HepG2 (cell line): ENCODE data around the gene CERS1. TPM values are rescaled to one million over a fixed set of nuclear protein-coding genes. Genes with fewer than 3 reads are reported as not detected.

Source experiments
- ATAC-seq: fragments of 200-7000 bp; cut with Tn5 transposase; 3 replicates; pipeline ENCODE4 v1.9.1; 2020; ENCODE audit warnings: mild to moderate bottlenecking, moderate library complexity
- BruUV-seq: library from RNA; stranded (reverse); fragments of 400-500 nt; replicated peaks from 2 replicates; lab custom pipeline; 2021; lab: Mats Ljungman, UMichigan
- CTCF ChIA-PET: fragments of 300-600 bp; formaldehyde crosslinking; extraction: SDS; loops from one replicate; lab custom pipeline; 2021; ENCODE audit warnings: low total read pairs, inconsistent platforms, low intra/inter-chr PET ratio; lab: Yijun Ruan, JAX
- POLR2A ChIA-PET: fragments of 350-600 bp; sonication (Branson Sonifier 250); formaldehyde crosslinking; loops from one replicate; lab custom pipeline; 2020; ENCODE audit warnings: antibody characterized with exemption, inconsistent platforms; lab: Yijun Ruan, JAX
- DNase-seq: peaks from one replicate; pipeline ENCODE4 v3.0.0-alpha.2; 2015; ENCODE audit warnings: low spot score
- FAIRE-seq: peaks from 3 replicates; lab custom pipeline; 2011; peaks lifted over from hg19 to GRCh38; lab: Jason Lieb, UNC
- H2AFZ ChIP-seq: one replicate; pipeline ENCODE4 v1.6.1; 2011; ENCODE audit warnings: low read length, inconsistent platforms
- H3K27ac ChIP-seq: fragments of 300-600 bp; 3 replicates; pipeline ENCODE4 v1.8.0; 2011; ENCODE audit warnings: mixed run types, mild to moderate bottlenecking, mixed read lengths, low read length, inconsistent platforms; ENCODE audit not compliant: insufficient read depth; ENCODE audit errors: extremely low read length
- H3K27me3 ChIP-seq, 2 experiments: fragments of 200-600 bp in 1 of 2; 2 replicates in 1 of 2; 3 replicates in 1 of 2; pipeline versions ENCODE4 v1.6.0 to v1.8.0; 2011; ENCODE audit warnings: low read length in 2 of 2, mild to moderate bottlenecking in 2 of 2, moderate library complexity in 2 of 2, inconsistent platforms in 1 of 2; ENCODE audit not compliant: insufficient read depth in 2 of 2, control insufficient read depth in 1 of 2
- H3K36me3 ChIP-seq, 2 experiments: fragments of 200-600 bp in 1 of 2; replicated peaks in 1 of 2; 2 replicates in 1 of 2; 3 replicates in 1 of 2; pipeline versions ENCODE4 v1.5.1 to v1.8.0; 2011; ENCODE audit warnings: low read length in 2 of 2, inconsistent platforms in 1 of 2; ENCODE audit not compliant: insufficient read depth in 2 of 2, control insufficient read depth in 1 of 2
- H3K4me1 ChIP-seq: 2 replicates; pipeline ENCODE4 v1.5.1; 2012; ENCODE audit warnings: low read length, inconsistent platforms; ENCODE audit not compliant: insufficient read depth
- H3K4me2 ChIP-seq: 2 replicates; pipeline ENCODE4 v1.6.0; 2011; ENCODE audit warnings: low read depth, low read length, inconsistent platforms
- H3K4me3 ChIP-seq, 3 experiments: fragments of 200-600 bp in 1 of 3; sonication (generic), shearing (Covaris generic) in 1 of 3; replicated peaks in 1 of 3; 2 replicates each; pipeline ENCODE4 v1.5.1; 2011 to 2016; ENCODE audit warnings: low read length in 3 of 3, inconsistent platforms in 2 of 3, low read depth in 2 of 3, mild to moderate bottlenecking in 2 of 3, control low read depth in 1 of 3, mixed read lengths in 1 of 3; ENCODE audit not compliant: insufficient read depth in 1 of 3
- H3K79me2 ChIP-seq: one replicate; pipeline ENCODE4 v1.6.1; 2011; ENCODE audit warnings: low read length, inconsistent platforms; ENCODE audit not compliant: insufficient read depth
- H3K9ac ChIP-seq: 2 replicates; pipeline ENCODE4 v1.6.0; 2011; ENCODE audit warnings: mild to moderate bottlenecking, low read depth, low read length, inconsistent platforms; ENCODE audit not compliant: insufficient read depth
- H3K9me3 ChIP-seq: 2 replicates; pipeline ENCODE4 v1.5.1; 2012; ENCODE audit warnings: mild to moderate bottlenecking, low read length
- H4K20me1 ChIP-seq: 2 replicates; pipeline ENCODE4 v1.6.0; 2011; ENCODE audit warnings: inconsistent platforms, mild to moderate bottlenecking, low read length, moderate library complexity; ENCODE audit not compliant: insufficient read depth
- MTA3 ChIP-seq: sonication (generic); formaldehyde crosslinking; IDR thresholded peaks from 2 replicates; pipeline ENCODE4 v1.4.0; 2020; ENCODE audit warnings: missing genetic modification reagents
- ZNF121 ChIP-seq: sonication (generic); formaldehyde crosslinking; IDR thresholded peaks from 2 replicates; pipeline ENCODE4 v1.5.0; 2020; ENCODE audit warnings: mild to moderate bottlenecking, missing genetic modification reagents
- WGBS: methylation state at CpG from one replicate; pipeline ENCODE4 v1.1.6; 2017; ENCODE audit warnings: low lambda C conversion rate; 5-methylcytosine and 5-hydroxymethylcytosine counted together
- in situ Hi-C: cut with HindIII; loops from 2 replicates; pipeline ENCODE4 v1.10.0; 2017; ENCODE audit warnings: low pct_unique_long_range_greater_than_20kb; ENCODE audit not compliant: extremely low pct_ligation_motif_present
- intact Hi-C: fragments of 100-400 bp; cut with micrococcal nuclease; formaldehyde crosslinking; loops from one replicate; pipeline ENCODE4 v1.10.0; 2022; ENCODE audit not compliant: unreplicated experiment
- polyA plus RNA-seq, 8 experiments: library from polyadenylated mRNA; depleted of rRNA in 3 of 8; stranded (reverse) in 7 of 8; unstranded in 1 of 8; fragments of >200 nt; fragmentation: Illumina TruSeq in 4 of 8; extraction: Trizol in 4 of 8; gene quantifications; 2 replicates each; pipeline versions ENCODE4 v1.2.1 to v1.2.3, GENCODE V29; 2011 to 2016; ENCODE audit warnings: low read depth in 4 of 8, missing spikeins in 1 of 8, mixed read lengths in 1 of 8; ENCODE audit not compliant: insufficient read depth in 1 of 8
- total RNA-seq, 5 experiments: library from RNA; depleted of rRNA; stranded (reverse); fragments of >200 nt; fragmentation: Illumina TruSeq; extraction: Trizol; gene quantifications; 2 replicates each; pipeline ENCODE4 v1.2.3, GENCODE V29; 2016; ENCODE audit warnings: low read depth in 1 of 5
- TF ChIP-seq, protein P1 (sequence below): sonication (generic); formaldehyde crosslinking; IDR thresholded peaks from 2 replicates; pipeline ENCODE4 v1.4.0; 2020; ENCODE audit warnings: missing genetic modification reagents

The CERS1 gene
- total and polyA plus RNA-seq, 2 of the 13 experiments (the other 11 are each of a cell fraction or from before 2014, with no cell fraction given), result 4.6 to 9.8 TPM

DNA sequence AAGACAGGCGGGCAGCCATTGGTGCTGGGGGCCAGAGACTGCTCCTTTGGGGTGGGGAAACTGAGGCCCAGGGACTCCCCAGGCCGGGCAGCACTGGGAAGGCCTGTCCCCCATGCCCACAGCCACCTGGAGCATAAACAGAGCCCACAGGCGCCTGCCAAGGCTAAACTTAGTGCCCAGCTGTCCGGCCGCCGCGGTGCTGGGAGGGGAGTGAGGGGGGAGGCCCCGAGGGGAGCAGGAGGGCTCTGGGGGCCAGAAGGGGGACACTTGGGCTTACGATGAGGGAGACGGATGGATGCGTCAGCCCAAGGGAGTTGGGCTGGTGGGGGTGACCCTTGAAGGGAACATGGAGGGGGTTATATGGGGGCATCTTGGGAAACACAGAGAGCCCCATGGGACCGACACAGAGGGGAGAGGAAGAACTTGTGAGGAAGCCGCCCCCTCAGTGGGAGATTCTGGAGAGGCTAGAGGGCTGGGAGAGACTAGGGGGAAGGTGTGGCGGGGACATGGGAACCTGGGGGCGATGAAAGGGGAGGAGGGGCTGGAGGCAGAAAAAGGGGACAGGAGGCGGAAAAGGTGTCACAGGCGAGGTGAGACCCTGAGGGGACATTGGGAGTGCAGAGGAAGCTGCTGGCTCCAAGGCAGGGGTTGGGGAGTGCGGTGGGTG lies 2.2 kb downstream of the CERS1 start (continued):
- TF ChIP-seq, protein P1, sequence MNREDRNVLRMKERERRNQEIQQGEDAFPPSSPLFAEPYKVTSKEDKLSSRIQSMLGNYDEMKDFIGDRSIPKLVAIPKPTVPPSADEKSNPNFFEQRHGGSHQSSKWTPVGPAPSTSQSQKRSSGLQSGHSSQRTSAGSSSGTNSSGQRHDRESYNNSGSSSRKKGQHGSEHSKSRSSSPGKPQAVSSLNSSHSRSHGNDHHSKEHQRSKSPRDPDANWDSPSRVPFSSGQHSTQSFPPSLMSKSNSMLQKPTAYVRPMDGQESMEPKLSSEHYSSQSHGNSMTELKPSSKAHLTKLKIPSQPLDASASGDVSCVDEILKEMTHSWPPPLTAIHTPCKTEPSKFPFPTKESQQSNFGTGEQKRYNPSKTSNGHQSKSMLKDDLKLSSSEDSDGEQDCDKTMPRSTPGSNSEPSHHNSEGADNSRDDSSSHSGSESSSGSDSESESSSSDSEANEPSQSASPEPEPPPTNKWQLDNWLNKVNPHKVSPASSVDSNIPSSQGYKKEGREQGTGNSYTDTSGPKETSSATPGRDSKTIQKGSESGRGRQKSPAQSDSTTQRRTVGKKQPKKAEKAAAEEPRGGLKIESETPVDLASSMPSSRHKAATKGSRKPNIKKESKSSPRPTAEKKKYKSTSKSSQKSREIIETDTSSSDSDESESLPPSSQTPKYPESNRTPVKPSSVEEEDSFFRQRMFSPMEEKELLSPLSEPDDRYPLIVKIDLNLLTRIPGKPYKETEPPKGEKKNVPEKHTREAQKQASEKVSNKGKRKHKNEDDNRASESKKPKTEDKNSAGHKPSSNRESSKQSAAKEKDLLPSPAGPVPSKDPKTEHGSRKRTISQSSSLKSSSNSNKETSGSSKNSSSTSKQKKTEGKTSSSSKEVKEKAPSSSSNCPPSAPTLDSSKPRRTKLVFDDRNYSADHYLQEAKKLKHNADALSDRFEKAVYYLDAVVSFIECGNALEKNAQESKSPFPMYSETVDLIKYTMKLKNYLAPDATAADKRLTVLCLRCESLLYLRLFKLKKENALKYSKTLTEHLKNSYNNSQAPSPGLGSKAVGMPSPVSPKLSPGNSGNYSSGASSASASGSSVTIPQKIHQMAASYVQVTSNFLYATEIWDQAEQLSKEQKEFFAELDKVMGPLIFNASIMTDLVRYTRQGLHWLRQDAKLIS, result no peak
- TF ChIP-seq, all 625 proteins: peak for 0

DNA sequence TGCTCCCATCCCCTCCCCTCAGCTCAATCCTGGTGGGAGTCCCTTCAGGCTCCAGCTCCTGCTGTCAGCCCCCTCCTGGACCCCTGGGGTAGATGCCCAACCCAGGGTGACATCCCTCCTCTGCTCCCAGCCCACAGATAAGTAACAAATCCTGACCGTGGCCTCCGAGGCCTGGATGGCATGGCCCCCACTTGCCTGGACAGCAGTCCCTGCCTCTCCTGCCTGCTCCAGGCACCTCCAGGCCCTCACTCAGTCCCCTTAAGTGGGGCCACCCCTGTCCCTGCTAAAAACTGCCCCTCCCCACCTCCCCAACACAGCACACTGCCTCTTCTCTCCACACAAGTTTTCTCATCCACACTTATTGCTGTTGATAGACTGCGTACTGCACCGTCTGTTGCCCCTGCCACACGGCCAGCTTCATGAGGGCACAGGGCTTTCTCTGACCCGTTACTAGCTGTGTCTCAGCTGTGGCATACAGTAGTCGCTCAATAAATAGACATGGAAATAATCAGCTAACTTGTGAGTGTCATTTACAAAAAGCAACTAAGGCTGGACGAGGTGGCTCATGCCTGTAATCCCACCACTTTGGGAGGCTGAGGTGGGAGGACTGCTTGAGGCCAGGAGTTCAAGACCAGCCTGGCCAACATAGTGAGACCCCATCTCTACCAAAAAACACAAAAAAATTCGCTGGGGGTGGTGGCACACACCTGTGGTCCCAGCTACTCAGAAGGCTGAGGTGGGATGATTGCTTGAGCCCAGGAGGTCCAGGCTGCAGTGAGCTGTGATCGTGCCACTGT lies 5.8 kb downstream of the CERS1 start:
- no peaks in the 10 kb centered on the region for H4K20me1 ChIP-seq
- no peak for FAIRE-seq
- H3K4me1 ChIP-seq, result peaks cover 6% of the 10 kb centered on the region
- no peaks in the 10 kb centered on the region for H3K9me3 ChIP-seq
- ChIA-PET CTCF (no interaction called here), POLR2A (no interaction called here)
- in situ Hi-C loops (loop anchor here (10.0 kb wide), 1 partner anchor 95 kb away; no protein-coding TSS in a partner anchor), intact Hi-C loops (no loop called here)
- H3K36me3 ChIP-seq, result no peaks in the 10 kb centered on the region
- no peak for DNase-seq
- BruUV-seq, result no TSS peak
- ATAC-seq, result no peak
- H3K27me3 ChIP-seq, result no peaks in the 10 kb centered on the region
- no peaks in the 10 kb centered on the region for H3K79me2 ChIP-seq
- H2AFZ ChIP-seq, result no peak overlapping the region
- H3K4me2 ChIP-seq, result no peak overlapping the region
- H3K27ac ChIP-seq, result no peak overlapping the region
- TF ChIP-seq ZNF121 (CRISPR knock-in tag) (peak; percentile 49; the same call in 1 of the 2 replicates), MTA3 (CRISPR knock-in tag) (no peak)
- TF ChIP-seq, all 625 proteins: peak for 1
- 85% methylated on average over 10 of the region's 10 CpGs for WGBS
- Histone ChIP-seq H3K4me3 (no peak overlapping the region), H3K9ac (no peak overlapping the region)
